Measurements from ENCODE around the gene SDR9C7.

DNA sequence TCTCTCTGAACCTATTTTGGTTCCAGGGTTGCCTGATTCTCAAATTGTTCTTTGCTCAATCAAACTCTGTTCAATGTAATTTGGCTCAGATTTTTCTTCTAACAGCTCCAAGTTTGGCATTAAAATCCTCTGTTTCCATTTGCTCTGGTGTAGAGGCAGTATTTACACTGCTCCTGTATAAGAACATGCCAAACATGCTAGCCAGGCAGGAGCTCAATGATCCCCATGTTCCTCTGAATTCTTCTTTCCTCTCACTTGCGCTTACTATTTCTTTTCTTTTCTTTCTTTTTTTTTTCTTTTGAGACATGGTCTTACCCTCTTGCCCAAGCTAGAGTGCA lies 17.2 kb downstream of the SDR9C7 start:
- TF ChIP-seq, protein P1, sequence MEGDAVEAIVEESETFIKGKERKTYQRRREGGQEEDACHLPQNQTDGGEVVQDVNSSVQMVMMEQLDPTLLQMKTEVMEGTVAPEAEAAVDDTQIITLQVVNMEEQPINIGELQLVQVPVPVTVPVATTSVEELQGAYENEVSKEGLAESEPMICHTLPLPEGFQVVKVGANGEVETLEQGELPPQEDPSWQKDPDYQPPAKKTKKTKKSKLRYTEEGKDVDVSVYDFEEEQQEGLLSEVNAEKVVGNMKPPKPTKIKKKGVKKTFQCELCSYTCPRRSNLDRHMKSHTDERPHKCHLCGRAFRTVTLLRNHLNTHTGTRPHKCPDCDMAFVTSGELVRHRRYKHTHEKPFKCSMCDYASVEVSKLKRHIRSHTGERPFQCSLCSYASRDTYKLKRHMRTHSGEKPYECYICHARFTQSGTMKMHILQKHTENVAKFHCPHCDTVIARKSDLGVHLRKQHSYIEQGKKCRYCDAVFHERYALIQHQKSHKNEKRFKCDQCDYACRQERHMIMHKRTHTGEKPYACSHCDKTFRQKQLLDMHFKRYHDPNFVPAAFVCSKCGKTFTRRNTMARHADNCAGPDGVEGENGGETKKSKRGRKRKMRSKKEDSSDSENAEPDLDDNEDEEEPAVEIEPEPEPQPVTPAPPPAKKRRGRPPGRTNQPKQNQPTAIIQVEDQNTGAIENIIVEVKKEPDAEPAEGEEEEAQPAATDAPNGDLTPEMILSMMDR (IDR thresholded peaks at IDR 0.05), result no peak
- TF ChIP-seq ZFX (IDR thresholded peaks at IDR 0.05; ENCODE audit: borderline replicate concordance), result no peak

All from 22Rv1 (cell line).